GM18519 (cell line): Measurements from ENCODE around the gene OPA1.

Experiments
- ATAC-seq: cut with Tn5 transposase; IDR thresholded peaks from one replicate; pipeline ENCODE4 v1.9.1; 2021; ENCODE audit warnings: mild to moderate bottlenecking, moderate library complexity; ENCODE audit not compliant: unreplicated experiment, low FRiP score

Gene OPA1

DNA sequence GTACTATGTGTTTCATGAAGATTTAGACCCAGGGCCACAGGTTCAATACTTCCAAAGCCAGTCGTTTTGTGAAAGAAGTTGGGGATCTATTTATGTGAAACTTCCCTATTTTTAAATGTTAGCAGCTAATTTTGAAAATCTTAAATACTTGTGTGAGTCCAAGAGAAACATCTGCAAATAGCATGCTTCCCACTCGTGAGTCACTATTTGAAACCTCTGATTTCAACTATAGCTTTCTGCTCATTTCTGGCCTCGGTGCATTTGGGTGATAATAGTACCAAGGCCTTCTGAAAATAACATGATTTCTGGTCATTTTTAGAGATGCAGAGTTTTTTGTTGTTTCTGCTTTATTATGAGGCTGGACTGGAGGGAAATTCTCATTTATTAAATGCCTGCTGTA lies 110.0 kb downstream of the OPA1 start:
- no peak for ATAC-seq

DNA sequence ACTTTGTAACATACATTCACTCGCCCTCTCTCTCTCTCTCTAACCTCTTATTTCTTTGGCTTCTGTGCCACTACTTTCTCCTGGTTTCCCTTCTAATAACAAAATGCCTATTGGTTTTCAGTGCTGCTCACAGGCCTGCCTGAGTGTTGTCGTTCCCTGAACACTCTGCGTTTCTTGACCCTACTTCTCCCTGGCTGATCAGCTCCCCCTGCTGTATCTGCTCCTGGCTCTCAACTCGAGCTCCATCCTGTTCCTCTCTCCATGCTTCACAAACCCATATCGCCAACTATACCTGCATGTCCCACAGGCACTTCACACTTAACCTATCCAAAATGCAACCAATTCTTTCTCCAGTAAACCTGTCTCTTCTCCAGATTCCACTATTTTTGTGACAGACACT lies 111.4 kb downstream of the OPA1 start:
- no peak for ATAC-seq

DNA sequence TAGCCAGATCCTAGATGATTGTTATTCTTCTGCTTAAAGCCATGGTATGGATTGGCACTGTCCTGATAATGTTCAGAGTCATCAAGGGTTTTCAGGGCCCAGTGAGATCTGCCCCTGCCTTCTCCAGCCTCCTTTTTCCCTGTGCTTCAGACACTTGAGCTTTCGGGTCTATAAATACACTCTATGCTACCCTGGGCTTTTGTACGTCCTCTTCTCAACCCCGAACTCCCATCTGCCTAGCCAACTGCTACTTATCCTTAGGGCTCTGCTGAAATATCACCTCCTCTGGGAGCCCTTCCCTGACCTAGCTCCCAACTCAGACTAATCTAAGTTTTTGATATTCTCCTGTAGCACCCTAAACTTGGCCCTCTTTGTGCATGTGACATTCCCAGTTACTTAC lies 115.3 kb downstream of the OPA1 start:
- ATAC-seq: no peak

DNA sequence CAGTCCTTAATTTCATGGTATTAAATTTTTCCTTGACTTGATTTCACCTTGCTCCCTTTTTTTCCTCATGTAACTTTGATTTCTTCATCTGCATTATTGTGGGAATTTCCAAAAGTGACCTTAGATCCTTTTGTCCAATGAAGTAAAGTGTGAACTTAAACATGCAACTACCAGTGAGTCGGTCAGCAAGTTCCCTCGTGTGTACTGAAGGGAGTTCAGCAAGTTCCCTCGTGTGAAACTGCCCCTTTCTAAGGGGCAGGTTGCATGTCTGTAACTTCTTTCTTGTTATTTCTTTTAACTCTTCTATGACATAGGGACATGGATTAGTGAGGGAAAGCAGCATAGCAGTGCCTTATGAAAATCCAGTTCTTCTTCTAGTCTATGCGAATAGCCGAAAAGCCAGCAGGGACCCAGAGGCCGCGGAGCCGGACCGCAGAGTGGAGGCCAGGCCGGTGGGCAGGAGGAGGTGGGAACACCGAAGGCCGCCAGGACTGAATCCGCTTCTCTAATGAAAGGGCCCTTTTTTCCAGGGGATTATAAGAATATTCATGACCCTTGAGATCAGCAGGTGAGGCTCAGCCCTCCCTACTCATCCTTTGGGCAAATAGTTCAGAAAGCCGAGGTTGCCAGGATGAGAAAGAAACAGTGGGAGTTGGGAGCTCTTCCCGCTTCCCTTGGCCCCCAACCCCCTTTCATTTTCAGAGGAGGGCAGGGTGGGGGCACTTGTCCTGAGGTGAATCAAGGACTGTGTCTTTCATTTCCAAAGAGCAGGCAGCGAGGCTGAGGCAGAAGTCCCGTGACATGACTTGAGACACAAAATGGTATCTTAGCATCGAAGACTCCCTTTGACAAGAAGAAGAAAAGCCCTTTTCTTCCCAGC lies 117.5 kb downstream of the OPA1 start:
- ATAC-seq: no peak

DNA sequence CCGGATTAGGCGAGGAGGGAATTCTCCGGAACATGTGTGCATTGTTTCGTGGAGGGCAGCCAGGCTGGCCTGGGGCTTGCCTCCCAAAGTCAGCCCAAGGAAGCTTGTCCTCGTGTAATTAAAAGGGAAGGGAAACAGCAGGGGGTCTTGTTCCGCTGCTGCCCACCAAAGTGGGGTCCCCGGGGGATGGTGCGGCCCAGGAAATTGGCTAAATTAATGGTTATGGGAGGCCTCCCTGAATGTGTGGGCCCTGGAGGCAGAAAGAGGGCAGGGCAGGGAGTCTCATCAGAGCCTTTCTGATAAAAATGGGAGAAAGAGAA lies 118.1 kb downstream of the OPA1 start:
- ATAC-seq: no peak

DNA sequence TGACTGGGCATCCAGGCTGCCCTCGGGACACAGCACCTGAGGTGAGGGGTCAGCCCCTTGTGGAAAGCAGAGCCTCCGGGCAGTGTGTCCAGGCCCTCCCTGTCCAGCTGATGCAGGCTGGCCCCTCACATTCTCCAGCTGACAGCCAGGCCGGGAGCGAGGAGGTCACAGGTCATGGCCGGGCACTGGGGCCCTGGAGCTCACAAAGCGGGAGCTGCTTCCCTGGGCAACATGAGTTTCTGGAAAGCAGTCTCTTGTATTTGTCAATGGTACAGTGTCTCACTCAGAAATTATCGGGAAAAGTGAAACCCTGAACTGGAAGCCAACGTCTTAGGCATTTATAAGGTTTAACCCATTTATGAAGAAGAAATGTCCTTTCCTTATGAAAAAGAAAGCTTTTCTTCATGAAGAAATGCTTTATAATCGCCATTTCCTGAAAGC lies 118.5 kb downstream of the OPA1 start:
- no peak for ATAC-seq

DNA sequence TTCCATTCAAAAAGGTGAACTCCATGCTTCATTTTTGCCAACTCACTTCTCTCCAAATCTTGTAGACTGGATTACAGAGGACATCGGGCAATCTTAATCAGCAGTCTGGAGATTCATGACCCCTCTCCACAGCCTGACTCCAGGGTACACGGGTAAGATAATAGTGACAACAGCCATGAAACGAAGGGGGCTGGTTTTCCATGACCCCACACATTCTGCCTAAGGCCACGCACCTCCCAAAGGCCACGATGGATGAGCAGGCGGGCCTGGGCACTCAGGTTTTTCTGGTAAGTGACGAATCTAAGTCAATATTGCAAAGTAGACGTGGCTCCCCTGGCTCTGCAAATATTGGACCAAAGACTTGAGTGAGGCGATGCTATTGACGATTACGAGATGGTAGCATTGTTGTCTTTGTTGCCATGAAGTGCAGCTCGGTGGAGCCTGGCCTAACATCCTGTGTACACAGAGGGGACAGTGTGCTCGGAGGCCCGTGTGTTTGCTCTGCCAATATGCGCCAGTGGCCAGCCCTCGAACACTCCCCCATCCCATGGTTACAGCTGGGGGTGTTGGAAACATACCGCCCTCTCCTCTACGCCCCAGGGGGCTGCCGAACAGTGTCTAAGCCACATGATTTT lies 119.1 kb downstream of the OPA1 start:
- no peak for ATAC-seq

DNA sequence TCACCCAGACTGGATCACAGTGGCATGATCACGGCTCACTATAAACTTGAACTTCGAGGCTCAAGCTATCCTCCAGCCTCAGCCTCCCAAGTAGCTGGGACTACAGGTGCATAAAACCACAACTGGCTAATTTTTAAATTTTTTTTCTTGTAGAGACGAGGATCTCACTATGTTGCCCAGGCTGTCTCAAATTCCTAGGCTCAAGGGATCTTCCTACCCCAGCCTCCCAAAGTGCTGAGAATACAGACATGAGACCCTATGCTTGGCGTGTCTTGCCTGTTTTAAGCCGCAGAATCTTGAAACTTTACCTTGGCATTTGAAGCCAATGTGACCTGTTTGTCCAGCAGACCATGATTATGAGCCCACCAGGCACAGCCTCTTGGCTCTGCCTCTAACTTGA lies 119.9 kb downstream of the OPA1 start:
- ATAC-seq: no peak

DNA sequence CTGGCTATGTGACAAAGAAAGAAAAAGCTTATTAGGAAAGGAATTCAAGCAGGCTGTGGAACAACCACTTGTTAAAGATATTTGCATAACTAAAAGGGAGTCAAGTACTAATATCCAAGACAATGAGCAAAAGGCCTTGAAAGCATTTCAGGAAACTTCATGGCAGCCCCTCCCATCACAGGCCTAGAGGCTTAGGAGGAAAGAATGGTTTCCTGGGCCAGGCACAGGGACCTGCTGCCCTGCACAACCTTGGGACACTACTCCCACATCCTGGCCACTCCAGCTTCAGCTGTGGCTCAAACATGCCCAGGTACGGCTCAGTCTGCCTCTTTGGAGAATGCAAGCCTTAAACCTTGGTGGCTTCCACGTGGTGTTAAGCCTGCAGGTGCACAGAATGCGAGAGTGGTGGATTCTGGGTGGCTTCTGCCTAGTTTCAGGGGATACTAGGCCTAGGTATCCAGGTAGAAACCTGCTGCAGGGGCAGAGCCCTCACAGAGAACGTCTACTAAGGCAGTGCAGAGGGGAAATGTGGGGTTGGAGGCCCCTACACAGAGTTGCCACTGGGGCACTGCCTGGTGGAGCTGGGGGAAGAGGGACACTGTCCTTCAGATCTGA lies 121.6 kb downstream of the OPA1 start:
- no peak for ATAC-seq

DNA sequence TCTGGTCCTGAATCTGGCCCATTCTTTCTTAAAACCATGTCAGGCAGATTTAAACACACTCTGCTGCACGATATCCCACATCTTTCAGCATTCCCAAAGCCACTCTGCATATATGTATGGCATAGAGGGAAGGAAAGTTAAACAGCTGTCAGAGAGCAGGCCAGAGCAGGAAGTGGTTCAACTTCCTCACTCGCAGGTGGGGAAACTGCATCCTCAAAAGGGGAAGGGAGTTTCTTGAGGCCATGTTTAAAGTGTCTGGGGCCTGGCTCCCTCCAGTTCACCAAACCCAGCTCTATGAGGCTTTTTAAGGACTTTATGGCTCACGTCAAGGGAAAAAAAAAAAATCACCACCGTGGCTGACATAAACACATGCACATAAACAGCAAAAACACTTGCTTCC lies 123.1 kb downstream of the OPA1 start:
- ATAC-seq: no peak

DNA sequence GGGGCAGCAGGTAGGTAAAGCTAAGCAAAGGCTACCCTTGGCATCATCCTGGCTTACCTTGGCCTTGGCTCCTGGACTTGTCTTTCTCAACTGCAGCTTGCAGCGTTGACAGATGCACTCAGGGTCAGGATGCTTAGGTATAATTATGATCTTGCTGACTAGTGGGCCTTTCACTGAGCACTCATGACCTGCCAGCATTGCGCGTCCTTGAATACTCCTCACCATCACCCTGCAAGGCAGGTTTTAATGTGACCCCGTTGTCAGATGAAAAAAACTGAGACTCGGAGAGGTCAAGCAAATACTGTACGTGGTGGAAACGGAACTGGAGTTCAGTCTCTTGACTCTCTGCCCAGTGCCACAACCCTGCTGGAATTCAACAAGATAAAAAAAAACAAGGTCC lies 126.7 kb downstream of the OPA1 start:
- no peak for ATAC-seq

DNA sequence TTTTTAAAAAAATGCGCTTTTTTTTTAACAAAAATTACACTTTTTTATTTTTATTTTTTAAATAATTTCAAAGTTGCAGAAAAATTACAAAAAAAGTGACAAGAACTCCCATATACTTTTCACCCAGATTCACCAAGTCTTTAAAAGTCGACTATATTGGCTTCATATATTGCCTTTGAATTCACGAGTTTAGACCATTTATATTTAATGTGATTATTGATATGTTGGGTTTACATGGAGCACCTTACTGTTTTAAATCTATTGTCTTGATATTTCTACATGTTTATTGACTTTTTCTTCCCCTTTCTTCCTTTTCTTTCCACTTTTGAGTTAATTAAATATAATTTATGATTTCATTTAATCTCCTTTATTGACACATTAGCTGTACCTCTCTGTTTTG lies 127.2 kb downstream of the OPA1 start:
- ATAC-seq: no peak

DNA sequence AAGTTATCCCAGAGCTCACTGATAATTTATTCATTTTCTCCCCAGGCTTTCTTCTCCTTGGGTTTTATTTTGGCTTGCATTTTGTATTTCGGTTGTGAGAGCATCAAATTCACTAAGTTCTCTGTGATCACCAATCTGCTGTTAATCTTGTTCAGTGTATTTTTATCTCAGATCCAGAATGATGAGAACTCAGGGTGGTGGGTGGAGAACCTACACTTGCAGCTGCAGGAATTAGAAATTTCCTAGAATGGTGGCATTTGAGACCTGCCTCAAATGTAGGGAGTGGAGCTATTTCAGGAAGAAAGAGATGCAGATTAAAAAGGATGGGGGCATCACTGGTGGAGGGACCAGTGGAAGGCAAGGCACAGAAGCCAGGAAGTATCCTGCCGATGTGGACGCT lies 129.6 kb downstream of the OPA1 start:
- no peak for ATAC-seq

DNA sequence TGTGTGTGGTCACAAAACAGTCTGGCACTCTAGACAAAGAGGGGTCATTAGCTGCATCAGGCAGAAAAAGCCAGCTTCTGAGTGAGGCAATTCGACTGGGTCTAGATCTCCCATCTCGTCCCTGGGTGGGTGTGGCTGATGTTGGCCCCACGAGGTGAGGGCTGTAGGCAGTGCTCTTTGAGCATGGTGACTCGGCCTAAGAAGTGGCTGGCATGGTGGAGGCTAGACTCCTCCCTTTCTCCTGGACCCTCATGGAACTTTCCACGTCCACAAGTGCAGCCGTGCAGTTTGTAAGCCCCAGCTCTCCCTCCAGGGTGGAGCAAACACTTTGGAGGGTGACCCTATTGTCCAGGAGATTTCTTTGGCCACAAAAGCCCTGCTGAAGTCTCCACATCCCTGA lies 134.1 kb downstream of the OPA1 start:
- no peak for ATAC-seq

DNA sequence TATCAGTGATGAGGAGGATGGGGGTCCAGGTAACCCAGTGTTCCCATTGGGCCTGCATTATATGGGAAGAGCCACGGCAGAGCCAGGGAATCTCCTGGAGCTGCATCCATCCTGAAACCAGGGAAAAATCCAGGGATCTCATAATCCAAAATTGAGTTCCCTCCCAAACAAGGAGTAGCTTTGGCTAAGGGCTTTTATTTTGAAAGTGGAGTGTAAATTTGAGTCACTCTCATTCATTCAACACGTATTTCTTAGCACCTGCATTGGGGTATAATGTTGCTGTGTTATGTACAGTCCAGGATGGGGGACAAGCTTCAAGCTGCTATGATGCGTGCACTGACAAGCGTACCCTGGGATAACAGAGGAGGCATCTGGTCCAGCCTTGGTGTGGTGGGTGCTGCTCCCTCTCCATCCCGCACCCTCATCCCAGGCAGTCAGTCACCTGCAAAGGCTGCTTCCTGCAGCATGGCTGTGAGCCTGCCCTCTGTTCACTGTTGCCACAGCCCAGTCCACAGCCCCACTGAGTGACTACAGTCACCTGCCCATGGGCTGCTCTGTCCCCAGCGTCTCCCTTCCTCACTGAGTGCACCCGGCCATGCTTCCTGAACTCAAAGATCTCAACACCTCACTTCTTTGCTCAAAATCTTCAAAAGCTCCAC lies 135.6 kb downstream of the OPA1 start:
- no peak for ATAC-seq

DNA sequence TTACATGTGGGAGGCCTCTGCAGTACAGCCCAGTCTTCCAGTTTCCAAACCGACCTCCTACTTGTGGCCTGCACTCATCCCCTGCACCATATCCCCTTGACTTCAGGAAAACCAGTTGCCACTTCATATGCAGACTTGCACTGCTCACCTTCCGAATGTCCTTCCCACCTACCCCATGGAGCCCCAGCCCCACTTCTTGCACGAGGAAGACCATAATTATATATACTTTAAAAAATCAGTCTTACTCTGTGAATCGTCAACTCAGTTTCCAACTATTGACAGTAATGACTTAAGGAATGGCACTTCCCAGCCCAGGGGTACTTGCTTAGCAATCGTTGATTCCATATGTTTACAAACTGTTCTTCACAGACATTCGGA lies 136.1 kb downstream of the OPA1 start:
- ATAC-seq: no peak

DNA sequence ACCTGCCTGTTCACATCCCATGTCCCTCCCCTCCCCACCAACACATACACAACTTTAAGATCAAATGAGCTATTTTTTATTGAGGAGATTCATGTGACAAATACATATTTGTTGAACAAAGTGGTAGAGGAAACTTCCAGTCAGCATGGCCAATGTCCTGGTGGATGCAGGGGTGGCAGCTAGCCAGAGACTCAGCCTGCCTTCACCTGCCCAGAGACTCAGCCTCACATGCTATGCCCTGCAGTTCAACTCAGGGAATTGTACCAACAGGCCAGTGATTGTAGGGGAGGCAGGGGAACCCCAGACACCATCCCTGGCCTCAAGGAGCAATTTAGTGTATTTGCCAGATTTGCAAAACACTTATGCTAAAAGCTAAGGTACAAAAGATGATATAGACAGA lies 136.6 kb downstream of the OPA1 start:
- ATAC-seq: no peak

DNA sequence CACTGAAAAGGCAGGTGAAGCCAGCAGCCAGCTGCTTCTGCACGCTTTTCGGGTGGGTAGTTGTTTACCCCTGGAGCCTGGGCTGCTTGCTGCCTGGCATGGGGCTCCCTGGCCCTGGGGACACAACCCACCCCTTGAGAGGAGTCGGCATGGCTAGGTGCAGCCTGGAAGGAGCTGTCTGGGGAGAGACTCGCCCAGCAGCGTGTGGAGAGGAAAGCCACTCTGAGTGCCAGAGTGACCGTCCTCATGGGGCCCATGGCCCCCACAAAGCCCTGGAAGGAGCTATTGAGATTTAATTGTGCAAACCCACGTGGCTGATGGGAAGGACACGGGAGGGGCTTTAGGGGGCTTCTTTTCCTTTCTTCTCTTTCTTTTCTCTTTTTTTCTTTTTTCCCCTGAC lies 137.5 kb downstream of the OPA1 start:
- ATAC-seq: no peak

DNA sequence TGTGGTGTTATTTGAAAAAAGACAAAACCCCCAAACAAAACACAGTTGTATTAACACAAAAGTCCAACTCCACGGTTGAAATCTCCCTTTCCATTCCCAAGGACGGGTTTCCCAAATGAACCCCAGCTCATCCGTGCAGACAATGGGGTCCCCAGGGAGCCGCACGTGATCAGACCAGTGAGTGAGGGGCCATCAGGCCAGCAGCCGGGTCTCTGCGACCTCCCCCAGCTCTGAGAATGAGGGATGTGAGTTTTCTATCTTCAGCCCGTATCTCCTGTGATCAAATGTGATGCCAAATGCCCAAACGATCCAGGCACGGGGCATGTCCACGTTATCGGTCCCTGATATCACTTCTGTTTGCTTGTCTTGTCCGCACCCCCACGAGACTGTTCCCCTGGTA lies 138.0 kb downstream of the OPA1 start:
- ATAC-seq: no peak

DNA sequence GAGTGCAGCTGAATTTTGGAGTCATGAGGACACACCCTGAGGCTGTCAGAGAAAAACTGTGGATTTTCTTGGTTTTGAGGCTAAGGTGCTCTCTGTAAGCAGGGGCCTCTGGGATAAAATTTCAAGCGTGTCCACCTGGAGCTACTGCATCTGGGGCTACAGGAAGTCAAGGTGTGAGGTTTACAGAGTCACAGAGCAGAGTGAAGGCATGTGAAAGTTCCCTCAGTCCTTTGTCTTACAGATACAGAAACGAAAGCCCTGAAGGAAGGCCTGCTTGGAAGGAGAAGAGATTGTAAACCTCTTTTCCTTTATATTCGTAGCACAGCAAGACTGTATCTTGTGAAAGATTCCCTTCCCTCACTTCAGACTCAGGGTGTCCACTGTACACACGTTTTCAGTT lies 138.6 kb downstream of the OPA1 start:
- ATAC-seq: no peak

DNA sequence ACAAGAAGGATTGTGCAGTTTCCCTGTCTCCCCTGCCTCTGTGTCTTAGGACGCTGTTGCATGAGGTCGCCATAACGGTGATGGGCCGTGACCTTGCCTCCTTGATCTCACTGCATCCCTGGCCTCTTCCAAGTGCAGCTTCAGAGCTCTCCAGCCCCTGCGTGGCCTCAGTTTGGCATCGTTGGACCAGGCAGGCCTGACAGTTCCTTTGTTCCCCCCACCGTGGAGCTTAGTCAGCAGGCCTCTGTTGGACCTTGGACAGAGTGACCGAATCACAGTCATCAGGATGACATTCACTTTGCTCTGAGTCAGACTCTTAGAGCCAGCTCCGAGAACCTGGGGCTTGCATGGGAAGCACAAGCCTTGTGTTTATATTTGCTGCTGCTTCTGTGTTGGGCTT lies 139.4 kb downstream of the OPA1 start:
- no peak for ATAC-seq
